DMS53 (cell line): Measurements from ENCODE around the gene ARHGEF7.

Experiments used
- DNase-seq: peaks from one replicate; lab custom pipeline; 2025; lab: John Stamatoyannopoulos, UW

The ARHGEF7 gene

DNA sequence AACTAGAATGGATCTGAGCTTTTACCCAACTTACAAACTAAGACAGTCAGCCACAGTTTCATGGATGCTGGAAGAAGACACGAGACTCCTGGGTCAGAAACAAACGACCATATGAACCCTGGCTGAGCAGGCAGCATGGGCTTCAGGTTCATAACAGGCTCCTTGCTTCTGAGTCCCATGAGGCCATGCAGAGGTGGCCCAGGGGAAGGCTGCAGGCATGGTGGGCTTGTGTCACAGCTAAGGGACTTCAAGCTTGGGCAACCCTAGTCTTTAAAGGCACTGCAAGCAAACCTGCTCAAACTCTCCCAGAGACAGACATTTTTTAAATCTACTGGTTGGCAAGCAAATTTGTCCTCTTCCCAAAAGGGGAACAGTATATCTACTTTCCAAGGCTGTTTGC lies 5.1 kb upstream of the ARHGEF7 start:
- DNase-seq = no peak

- DNase-seq = no peak
Observed at GRCh38 chr13:111111376-111111937, 3.7 kb upstream of the ARHGEF7 start.

DNA sequence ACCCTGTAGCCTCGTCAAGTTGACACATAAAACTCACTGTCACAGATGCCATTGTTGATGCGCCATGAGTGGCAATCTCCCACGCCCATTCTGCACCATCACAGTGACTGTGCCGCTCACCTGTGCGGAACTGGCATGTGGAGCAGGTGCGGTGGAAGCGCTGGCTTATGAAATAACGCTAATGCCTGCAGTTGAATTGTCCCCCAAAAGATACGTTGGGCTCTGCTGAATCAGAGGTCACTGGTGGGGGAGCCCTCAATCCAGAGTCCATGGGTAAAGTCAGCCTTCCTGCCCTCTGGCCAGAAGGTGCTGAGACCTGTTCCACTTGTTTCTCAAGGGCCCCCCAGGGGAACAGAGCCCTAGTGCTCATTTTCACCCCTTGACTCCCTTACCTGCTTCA lies 2.9 kb upstream of the ARHGEF7 start:
- DNase-seq = no peak

- peak; percentile 41 for DNase-seq
Observed at GRCh38 chr13:111114362-111115060, 599 bp upstream of the ARHGEF7 start.

DNA sequence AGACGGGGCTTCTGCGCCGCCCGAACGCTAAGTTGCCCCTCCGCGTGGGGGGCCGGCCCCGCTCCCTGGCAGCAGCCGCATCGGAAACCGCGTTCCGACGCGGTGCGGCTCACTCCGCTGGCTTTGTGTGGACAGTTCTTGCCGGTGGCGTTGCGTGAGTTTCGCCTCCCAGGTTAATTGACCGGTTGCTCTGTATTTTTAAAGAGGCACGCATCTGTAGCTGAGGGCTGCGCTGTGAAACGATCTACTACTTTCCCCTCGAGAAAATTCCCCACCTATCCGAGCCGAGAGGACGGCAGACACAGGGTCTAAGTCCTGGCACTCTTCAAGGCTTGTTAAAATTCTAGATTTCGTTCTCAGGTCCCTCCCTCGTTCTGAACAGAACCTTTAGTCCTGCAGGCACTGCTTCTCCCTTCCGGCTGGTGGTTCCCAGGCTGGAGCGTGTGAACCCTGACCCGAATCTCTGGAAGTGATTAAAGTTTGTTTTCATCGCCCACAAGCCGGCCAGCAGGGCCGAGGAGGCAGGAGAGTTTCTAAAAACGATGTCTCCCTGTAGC lies 933 bp downstream of the ARHGEF7 start:
- DNase-seq = peak; percentile 21

- DNase-seq = no peak
Observed at GRCh38 chr13:111116856-111117255, 1.7 kb downstream of the ARHGEF7 start.

DNA sequence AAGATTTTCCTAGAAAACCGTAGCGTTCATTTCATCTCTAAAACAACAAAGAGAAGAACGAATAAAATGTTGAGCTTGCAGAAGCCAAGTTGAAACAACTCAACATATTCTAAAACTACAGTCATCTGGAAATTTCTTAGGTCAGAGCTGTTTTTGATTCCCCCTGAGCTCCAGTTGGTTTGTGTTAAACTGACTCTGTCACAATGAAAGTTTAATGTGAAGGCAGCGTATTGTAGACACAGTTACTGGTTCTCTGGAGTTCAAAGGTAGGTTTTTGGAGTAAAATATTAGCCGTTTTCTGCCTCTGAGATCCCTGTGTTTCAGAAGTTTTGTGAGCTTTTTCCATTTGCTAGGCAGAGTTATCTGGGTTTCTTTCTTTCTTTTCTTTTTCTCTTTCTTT lies 2.2 kb downstream of the ARHGEF7 start:
- DNase-seq = no peak

DNA sequence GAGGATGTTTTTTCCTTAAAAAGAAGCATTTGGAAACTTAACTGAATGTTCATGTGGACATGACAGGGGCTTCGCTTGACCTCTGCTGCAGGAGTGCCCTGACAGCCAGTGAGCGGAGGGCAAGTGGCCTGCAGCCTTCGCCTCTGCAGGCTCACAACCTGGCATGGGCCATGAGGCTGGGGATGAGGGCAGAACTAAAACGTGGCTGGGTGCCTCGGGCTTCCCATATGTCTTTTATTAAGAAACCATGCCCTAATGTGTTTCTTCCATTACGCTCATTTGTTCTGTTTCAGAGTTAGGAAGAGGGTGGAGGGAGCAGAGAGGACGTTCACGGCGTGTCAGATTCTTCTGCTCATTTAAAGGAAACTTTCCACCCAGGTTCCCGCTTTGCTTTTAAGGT lies 2.9 kb downstream of the ARHGEF7 start:
- no peak for DNase-seq

- no peak for DNase-seq
Observed at GRCh38 chr13:111118898-111119607, 3.9 kb downstream of the ARHGEF7 start.

DNA sequence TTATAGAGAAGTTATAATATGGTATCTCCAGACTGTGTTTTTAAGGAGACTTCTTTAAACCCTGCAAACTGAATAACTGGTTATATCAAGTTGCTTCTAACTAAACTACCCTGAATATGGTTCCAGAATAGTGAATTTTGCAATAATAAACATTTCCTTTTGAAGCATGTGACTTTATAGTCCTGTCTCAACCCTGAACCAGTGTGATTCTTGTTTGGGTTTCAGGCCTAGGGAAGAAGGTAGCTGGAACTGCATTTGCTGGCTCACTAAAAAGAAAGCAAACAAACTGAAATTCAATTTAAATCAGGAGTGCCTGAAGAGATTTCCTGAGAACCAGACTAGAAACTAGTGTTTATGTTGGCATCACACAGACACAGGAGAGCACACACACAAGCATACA lies 4.9 kb downstream of the ARHGEF7 start:
- DNase-seq = no peak

DNA sequence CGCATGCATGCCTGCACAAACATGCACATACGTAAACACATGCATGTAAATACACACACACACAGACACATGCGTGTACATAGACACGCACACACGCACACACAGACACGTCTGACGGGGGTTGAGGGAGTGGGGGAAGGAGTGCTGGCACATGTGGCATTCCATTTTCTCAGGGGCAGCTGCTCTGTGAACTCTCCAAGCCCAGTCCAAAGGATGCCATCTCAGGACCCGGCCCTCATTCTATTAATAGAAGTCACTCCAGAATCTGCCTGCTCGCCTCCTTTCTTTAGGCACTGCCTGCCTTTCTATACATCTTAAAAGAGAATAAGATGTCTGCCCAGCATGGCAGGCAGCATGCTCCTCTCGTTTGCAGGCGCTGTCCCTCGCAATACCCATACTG lies 5.3 kb downstream of the ARHGEF7 start:
- no peak for DNase-seq

GRCh38 chr13:111120913-111121312 lies 5.8 kb downstream of the ARHGEF7 start:
- DNase-seq = no peak

DNA sequence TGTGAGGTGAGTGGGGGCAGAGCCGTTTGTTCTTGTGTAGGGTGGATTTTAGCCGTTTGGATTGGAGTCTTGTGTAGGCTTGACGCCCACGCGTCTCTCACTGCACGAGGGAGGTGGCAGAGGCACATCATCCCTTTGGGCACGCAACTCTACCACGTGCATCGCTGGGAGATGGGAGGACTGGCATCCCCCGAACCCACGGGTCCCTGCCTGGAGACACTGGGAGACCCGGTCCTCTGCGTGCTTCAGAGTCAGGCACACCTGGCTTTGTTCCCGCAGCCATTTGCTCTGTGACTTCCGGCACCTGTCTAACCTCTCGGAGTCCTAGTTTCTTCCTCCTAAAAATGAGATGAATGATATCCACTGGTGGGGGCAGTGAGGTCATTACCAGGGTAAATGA lies 6.4 kb downstream of the ARHGEF7 start:
- no peak for DNase-seq

DNA sequence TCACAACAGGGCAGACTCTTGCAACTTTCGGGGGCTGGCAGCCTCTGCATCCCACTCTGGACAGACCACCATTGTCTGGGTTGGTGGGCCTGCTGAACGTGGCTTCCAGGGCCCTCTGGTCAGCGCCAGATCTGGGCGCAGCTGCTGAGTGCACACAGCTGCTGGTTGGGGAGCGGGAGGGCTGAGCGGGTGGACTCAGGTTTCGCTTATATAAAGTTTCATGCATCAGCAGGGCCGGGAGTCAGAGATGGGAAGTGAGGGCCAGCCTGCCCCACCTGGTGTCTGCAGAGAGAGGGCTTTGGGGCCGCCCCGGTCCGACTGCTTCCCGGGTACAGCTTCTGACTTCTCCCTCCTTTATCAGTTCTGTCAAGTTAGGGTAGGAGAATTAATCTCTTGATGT lies 6.9 kb downstream of the ARHGEF7 start:
- DNase-seq = peak; percentile 9

- no peak for DNase-seq
Observed at GRCh38 chr13:111122631-111123030, 7.5 kb downstream of the ARHGEF7 start.

DNA sequence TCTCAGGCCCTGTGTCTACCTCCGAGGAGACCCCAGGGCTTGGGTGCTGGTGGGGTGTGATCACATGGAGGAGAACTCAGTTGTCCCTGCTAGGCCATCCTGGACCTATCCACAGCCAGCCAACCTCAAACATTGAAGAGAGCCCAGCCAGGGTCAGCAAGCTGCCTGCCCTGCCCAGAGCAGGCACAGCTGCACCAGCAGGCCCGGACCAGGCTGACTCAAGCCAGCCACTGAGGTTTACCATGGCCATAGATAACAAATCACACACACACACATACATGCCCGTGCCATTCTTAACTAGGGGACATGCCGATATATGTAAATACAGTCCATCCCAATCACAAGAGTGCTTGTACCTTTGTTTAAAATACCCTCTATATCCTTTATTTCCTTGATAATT lies 8.1 kb downstream of the ARHGEF7 start:
- DNase-seq = no peak

- DNase-seq = no peak
Observed at GRCh38 chr13:111123649-111124048, 8.5 kb downstream of the ARHGEF7 start.

DNA sequence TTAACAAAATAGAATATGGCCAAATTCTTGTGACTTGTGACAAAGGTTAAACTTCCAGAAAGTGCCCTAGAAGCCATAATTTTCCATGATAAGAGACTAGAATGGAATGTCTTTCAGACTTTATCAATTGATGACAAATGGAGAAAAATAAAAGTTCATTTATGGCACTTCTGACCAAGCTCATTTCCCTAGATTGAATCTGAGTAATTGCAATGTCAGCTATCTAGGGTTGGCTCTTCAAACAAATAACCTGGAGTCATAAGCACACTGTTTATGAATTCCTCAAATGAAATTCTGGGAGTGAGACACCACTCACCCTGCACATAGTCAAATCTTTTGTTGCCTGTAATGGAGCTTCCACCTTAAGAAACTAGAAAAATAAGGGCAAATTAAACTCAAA lies 11.4 kb downstream of the ARHGEF7 start:
- no peak for DNase-seq

GRCh38 chr13:111129465-111130115 lies 14.5 kb downstream of the ARHGEF7 start:
- no peak for DNase-seq

GRCh38 chr13:111130116-111130508 lies 15.0 kb downstream of the ARHGEF7 start:
- DNase-seq = no peak

- no peak for DNase-seq
Observed at GRCh38 chr13:111131048-111131447, 15.9 kb downstream of the ARHGEF7 start.

DNA sequence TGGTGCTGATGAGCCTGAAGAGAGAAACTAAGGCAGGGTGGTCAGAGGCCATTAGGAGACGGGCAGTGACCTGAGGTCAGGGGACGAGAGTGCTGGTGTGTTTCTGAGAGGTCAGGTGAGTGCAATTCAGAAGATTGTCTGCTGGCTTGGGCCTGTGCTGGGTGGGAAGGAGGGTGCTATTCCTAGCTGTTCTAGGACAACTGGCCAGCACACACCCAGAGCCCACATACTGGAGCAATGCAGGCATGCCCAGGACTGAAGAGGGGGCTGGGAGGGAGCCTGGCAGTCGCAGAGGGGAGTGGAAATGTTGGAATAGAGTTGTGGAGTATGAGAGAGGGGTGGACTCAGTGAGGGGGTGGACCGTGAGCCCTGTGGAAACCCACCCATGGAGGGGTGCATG lies 16.5 kb downstream of the ARHGEF7 start:
- no peak for DNase-seq

- no peak for DNase-seq
Observed at GRCh38 chr13:111132948-111133347, 17.8 kb downstream of the ARHGEF7 start.
